GM23338 (cell line): ENCODE results near the gene GTF3C1. TPM values are rescaled to one million over a fixed set of nuclear protein-coding genes. Genes with fewer than 3 reads are reported as not detected.

Source experiments
- ATAC-seq: fragments of 200-7000 bp; cut with Tn5 transposase; 3 replicates; pipeline ENCODE4 v1.9.1; 2020
- DNase-seq: peaks from one replicate; pipeline ENCODE4 v3.0.0-alpha.2; 2015; ENCODE audit warnings: low spot score
- H2AFZ ChIP-seq: fragments of 200-600 bp; sonication (generic); 2 replicates; pipeline ENCODE4 v1.8.0; 2016; ENCODE audit warnings: antibody characterized with exemption, mild to moderate bottlenecking, moderate library complexity
- H3F3A ChIP-seq: fragments of 200-600 bp; sonication (generic); replicated peaks from 2 replicates; pipeline ENCODE4 v1.8.0; 2017; ENCODE audit warnings: antibody characterized with exemption, mixed run types, low read depth
- H3K27ac ChIP-seq: fragments of 200-600 bp; sonication (generic); 2 replicates; pipeline ENCODE4 v1.6.1; 2016; ENCODE audit warnings: low read depth
- H3K27me3 ChIP-seq: fragments of 200-600 bp; sonication (generic); 2 replicates; pipeline ENCODE4 v1.8.0; 2016; ENCODE audit warnings: mild to moderate bottlenecking, mixed run types, moderate library complexity; ENCODE audit not compliant: insufficient read depth
- H3K36me3 ChIP-seq: fragments of 200-600 bp; sonication (generic); 2 replicates; pipeline ENCODE4 v1.8.0; 2016; ENCODE audit warnings: mild to moderate bottlenecking; ENCODE audit not compliant: insufficient read depth
- H3K4me1 ChIP-seq: fragments of 200-600 bp; sonication (generic); 2 replicates; pipeline ENCODE4 v1.8.0; 2016; ENCODE audit warnings: mild to moderate bottlenecking, moderate library complexity; ENCODE audit not compliant: insufficient read depth
- H3K4me2 ChIP-seq: fragments of 200-600 bp; sonication (generic); 2 replicates; pipeline ENCODE4 v1.7.1; 2017; ENCODE audit warnings: mixed run types
- H3K4me3 ChIP-seq: fragments of 200-600 bp; sonication (generic); 2 replicates; pipeline ENCODE4 v1.6.1; 2016; ENCODE audit warnings: mixed run types
- H3K79me2 ChIP-seq: fragments of 200-600 bp; sonication (generic); replicated peaks from 2 replicates; pipeline ENCODE4 v1.8.0; 2017; ENCODE audit warnings: mild to moderate bottlenecking; ENCODE audit not compliant: insufficient read depth
- H3K9me2 ChIP-seq: fragments of 200-600 bp; sonication (generic); 2 replicates; pipeline ENCODE4 v1.8.0; 2017; ENCODE audit not compliant: insufficient read depth
- H4K20me1 ChIP-seq: fragments of 200-600 bp; sonication (generic); replicated peaks from 2 replicates; pipeline ENCODE4 v1.8.0; 2017; ENCODE audit warnings: mild to moderate bottlenecking; ENCODE audit not compliant: insufficient read depth
- H3K27ac Mint-ChIP-seq: 2 replicates; pipeline ENCODE4 v1.8.0; 2020; ENCODE audit warnings: inconsistent platforms, mild to moderate bottlenecking, moderate library complexity, mixed read lengths
- H3K27me3 Mint-ChIP-seq: 3 replicates; pipeline ENCODE4 v1.8.0; 2022; ENCODE audit warnings: low read depth, mild to moderate bottlenecking, moderate library complexity, mixed read lengths, inconsistent platforms; ENCODE audit not compliant: insufficient read depth, poor library complexity
- H3K36me3 Mint-ChIP-seq: 3 replicates; pipeline ENCODE4 v1.8.0; 2021; ENCODE audit warnings: low read depth, mild to moderate bottlenecking, inconsistent platforms, moderate library complexity, mixed read lengths
- H3K4me1 Mint-ChIP-seq: 3 replicates; pipeline ENCODE4 v1.8.0; 2020; ENCODE audit warnings: mild to moderate bottlenecking, inconsistent platforms, mixed read lengths
- H3K4me3 Mint-ChIP-seq: 3 replicates; pipeline ENCODE4 v1.8.0; 2021; ENCODE audit warnings: moderate library complexity, mild to moderate bottlenecking, inconsistent platforms, mixed read lengths
- H3K9me3 Mint-ChIP-seq: 3 replicates; pipeline ENCODE4 v1.8.0; 2020; ENCODE audit warnings: moderate library complexity, mild to moderate bottlenecking, inconsistent platforms, mixed read lengths
- CREB1 ChIP-seq: fragments of 250-450 bp; sonication (Bioruptor Pico); IDR thresholded peaks from 2 replicates; pipeline ENCODE4 v1.5.0; 2020; ENCODE audit warnings: low read depth, mild to moderate bottlenecking, moderate library complexity
- EZH2 ChIP-seq: fragments of 200-600 bp; sonication (generic); IDR thresholded peaks from one replicate; pipeline ENCODE4 v1.8.0; 2017; ENCODE audit warnings: antibody characterized with exemption, mild to moderate bottlenecking, low read depth; ENCODE audit not compliant: unreplicated experiment
- EZH2phosphoT487 ChIP-seq: fragments of 200-600 bp; sonication (generic); IDR thresholded peaks from one replicate; pipeline ENCODE4 v1.8.1; 2018; ENCODE audit warnings: antibody characterized with exemption; ENCODE audit not compliant: unreplicated experiment
- POLR2AphosphoS5 ChIP-seq: IDR thresholded peaks from 2 replicates; pipeline ENCODE4 v1.6.1; 2016; ENCODE audit warnings: antibody characterized with exemption, low read depth
- STAT1 ChIP-seq: IDR thresholded peaks from one replicate; pipeline ENCODE4 v1.6.1; 2016; ENCODE audit warnings: antibody characterized with exemption; ENCODE audit not compliant: unreplicated experiment
- ZNF114 ChIP-seq: fragments of 250-450 bp; sonication (Bioruptor Pico); IDR thresholded peaks from 2 replicates; pipeline ENCODE4 v1.5.0; 2020; ENCODE audit warnings: mild to moderate bottlenecking, moderate library complexity
- ZNF331 ChIP-seq: fragments of 250-450 bp; sonication (Bioruptor Pico); IDR thresholded peaks from 2 replicates; pipeline ENCODE4 v1.5.0; 2020; ENCODE audit warnings: low read depth, mild to moderate bottlenecking, moderate library complexity
- polyA plus RNA-seq: library from polyadenylated mRNA; unstranded; fragments of >200 nt; fragmentation: Nextera tagmentation; extraction: Ambion mirVana; gene quantifications from 2 replicates; pipeline ENCODE4 v1.2.1, GENCODE V29; 2016
- total RNA-seq: library from RNA; depleted of rRNA; stranded (reverse); fragments of >200 nt; shearing (Covaris generic); gene quantifications from 2 replicates; pipeline ENCODE4 v1.2.3, GENCODE V29; 2014
- TF ChIP-seq, protein P1 (sequence below), 2 experiments: fragments of 200-600 bp in 1 of 2; sonication (generic) in 1 of 2; conservative IDR thresholded peaks; 2 replicates each; pipeline versions ENCODE4 v1.5.1 to v1.6.1; 2016 to 2017; ENCODE audit warnings: antibody characterized with exemption in 2 of 2, low read depth in 2 of 2, mild to moderate bottlenecking in 2 of 2, moderate library complexity in 1 of 2
- TF ChIP-seq, protein P2 (sequence below): IDR thresholded peaks from one replicate; pipeline ENCODE4 v1.6.1; 2018; ENCODE audit warnings: antibody characterized with exemption; ENCODE audit not compliant: unreplicated experiment
- TF ChIP-seq, protein P3 (sequence below): IDR thresholded peaks from 2 replicates; pipeline ENCODE4 v1.6.1; 2016; ENCODE audit warnings: antibody characterized with exemption

The GTF3C1 gene
- total and polyA plus RNA-seq, 2 experiments from 2014 or later = 78.5 to 138 TPM

DNA sequence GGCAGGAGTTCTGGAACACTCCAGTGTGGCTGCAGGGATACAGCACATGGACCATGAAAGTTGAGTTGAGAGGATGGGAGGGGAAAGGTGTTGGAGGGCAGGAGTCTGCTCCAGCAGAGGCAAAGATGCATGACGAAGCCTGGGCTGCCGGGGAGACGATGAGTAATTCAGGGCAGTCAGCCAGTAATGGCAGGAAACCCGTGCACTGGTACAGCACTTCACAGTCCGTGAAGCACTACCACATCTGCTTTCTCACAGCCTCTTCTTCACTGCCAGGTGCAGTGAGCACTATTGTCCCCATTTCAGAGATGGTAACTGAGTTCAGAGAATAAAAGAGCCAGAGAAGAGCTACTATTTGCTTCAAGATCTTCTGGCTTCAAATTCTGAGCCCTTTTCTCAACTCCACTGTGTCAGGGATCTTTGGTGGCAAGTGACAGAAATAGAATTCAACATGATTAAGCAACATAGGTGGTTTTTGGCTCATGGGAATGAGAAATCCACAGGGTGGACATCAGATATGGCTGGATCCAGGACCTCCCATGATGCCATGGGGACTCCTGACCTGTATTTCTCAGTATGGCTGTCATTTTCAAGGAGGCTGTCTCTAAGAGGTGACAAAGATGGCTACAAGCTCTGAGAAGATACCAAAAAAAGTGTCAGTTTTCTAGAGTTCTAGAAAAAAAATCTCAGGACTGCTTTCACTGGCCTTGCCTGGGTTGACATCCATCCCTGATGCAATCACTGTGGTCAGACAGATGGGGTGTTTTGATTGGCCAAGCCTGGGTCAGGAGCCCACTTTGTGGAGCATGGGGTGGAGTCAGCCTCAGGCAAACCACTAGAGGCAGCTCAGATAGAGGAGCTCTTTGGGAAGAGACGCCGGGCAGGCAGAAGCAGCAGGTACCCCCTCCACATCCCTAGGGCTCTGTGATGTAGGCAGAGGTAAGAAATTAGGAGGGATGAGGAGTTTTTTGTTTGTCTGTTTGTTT is 123.0 kb downstream of the GTF3C1 start:
- Histone ChIP-seq H3K27ac (no peak overlapping the region), H3K4me2 (no peak overlapping the region), H3K4me3 (no peak overlapping the region), H3K4me1 (no peaks in the 10 kb centered on the region), H3K79me2 (no peaks in the 10 kb centered on the region), H3F3A (no peaks in the 10 kb centered on the region), H3K9me2 (no peaks in the 10 kb centered on the region), H2AFZ (no peak overlapping the region), H4K20me1 (no peaks in the 10 kb centered on the region), H3K27me3 (no peaks in the 10 kb centered on the region), H3K36me3 (no peaks in the 10 kb centered on the region)
- no peak for TF ChIP-seq STAT1
- TF ChIP-seq, protein P1, sequence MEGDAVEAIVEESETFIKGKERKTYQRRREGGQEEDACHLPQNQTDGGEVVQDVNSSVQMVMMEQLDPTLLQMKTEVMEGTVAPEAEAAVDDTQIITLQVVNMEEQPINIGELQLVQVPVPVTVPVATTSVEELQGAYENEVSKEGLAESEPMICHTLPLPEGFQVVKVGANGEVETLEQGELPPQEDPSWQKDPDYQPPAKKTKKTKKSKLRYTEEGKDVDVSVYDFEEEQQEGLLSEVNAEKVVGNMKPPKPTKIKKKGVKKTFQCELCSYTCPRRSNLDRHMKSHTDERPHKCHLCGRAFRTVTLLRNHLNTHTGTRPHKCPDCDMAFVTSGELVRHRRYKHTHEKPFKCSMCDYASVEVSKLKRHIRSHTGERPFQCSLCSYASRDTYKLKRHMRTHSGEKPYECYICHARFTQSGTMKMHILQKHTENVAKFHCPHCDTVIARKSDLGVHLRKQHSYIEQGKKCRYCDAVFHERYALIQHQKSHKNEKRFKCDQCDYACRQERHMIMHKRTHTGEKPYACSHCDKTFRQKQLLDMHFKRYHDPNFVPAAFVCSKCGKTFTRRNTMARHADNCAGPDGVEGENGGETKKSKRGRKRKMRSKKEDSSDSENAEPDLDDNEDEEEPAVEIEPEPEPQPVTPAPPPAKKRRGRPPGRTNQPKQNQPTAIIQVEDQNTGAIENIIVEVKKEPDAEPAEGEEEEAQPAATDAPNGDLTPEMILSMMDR (conservative IDR thresholded peaks at IDR 0.05; ENCODE audit: low read depth in 2 of 2) = no peak
- TF ChIP-seq, protein P2, sequence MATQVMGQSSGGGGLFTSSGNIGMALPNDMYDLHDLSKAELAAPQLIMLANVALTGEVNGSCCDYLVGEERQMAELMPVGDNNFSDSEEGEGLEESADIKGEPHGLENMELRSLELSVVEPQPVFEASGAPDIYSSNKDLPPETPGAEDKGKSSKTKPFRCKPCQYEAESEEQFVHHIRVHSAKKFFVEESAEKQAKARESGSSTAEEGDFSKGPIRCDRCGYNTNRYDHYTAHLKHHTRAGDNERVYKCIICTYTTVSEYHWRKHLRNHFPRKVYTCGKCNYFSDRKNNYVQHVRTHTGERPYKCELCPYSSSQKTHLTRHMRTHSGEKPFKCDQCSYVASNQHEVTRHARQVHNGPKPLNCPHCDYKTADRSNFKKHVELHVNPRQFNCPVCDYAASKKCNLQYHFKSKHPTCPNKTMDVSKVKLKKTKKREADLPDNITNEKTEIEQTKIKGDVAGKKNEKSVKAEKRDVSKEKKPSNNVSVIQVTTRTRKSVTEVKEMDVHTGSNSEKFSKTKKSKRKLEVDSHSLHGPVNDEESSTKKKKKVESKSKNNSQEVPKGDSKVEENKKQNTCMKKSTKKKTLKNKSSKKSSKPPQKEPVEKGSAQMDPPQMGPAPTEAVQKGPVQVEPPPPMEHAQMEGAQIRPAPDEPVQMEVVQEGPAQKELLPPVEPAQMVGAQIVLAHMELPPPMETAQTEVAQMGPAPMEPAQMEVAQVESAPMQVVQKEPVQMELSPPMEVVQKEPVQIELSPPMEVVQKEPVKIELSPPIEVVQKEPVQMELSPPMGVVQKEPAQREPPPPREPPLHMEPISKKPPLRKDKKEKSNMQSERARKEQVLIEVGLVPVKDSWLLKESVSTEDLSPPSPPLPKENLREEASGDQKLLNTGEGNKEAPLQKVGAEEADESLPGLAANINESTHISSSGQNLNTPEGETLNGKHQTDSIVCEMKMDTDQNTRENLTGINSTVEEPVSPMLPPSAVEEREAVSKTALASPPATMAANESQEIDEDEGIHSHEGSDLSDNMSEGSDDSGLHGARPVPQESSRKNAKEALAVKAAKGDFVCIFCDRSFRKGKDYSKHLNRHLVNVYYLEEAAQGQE = no peak
- no peak for TF ChIP-seq POLR2AphosphoS5
- TF ChIP-seq, protein P3, sequence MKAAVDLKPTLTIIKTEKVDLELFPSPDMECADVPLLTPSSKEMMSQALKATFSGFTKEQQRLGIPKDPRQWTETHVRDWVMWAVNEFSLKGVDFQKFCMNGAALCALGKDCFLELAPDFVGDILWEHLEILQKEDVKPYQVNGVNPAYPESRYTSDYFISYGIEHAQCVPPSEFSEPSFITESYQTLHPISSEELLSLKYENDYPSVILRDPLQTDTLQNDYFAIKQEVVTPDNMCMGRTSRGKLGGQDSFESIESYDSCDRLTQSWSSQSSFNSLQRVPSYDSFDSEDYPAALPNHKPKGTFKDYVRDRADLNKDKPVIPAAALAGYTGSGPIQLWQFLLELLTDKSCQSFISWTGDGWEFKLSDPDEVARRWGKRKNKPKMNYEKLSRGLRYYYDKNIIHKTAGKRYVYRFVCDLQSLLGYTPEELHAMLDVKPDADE = no peak
- TF ChIP-seq ZNF331 (CRISPR knock-in tag) = no peak
- no peak for TF ChIP-seq ZNF114 (CRISPR knock-in tag)
- TF ChIP-seq CREB1 (CRISPR knock-in tag) = no peak
- no peak for TF ChIP-seq EZH2phosphoT487
- TF ChIP-seq EZH2 = no peak
- no peak overlapping the region for H3K27ac Mint-ChIP-seq
- H3K36me3 Mint-ChIP-seq = peaks cover 3% of the 10 kb centered on the region; the same call in 1 of the 3 replicates
- ATAC-seq = peak; percentile 64
- peaks cover 27% of the 10 kb centered on the region for H3K9me3 Mint-ChIP-seq
- DNase-seq = peak; percentile 49
- no peak overlapping the region for H3K4me3 Mint-ChIP-seq
- peaks cover 10% of the 10 kb centered on the region for H3K27me3 Mint-ChIP-seq
- H3K4me1 Mint-ChIP-seq = no peaks in the 10 kb centered on the region
